Mucosa of descending colon (tissue), 3 donors: ENCODE results near the gene IQCN. TPM values are rescaled to one million over a fixed set of nuclear protein-coding genes. Genes with fewer than 3 reads are reported as not detected.

Experiments
- ATAC-seq: fragments of 200-7000 bp; cut with Tn5 transposase; one replicate; pipeline ENCODE4 v1.9.1; 2020; ENCODE audit warnings: mild to moderate bottlenecking, moderate library complexity
- DNase-seq, 3 donors: peaks; one replicate each; pipeline ENCODE4 v3.0.0-alpha.2; 2020
- H3K36me3 ChIP-seq: fragments of 200-600 bp; one replicate; pipeline ENCODE4 v1.8.0; 2021; ENCODE audit warnings: low read depth, mild to moderate bottlenecking
- H3K4me1 ChIP-seq: fragments of 200-600 bp; one replicate; pipeline ENCODE4 v1.8.0; 2021; ENCODE audit warnings: low read depth, mild to moderate bottlenecking
- H3K4me3 ChIP-seq: fragments of 200-600 bp; one replicate; pipeline ENCODE4 v1.8.0; 2021; ENCODE audit warnings: mild to moderate bottlenecking
- H3K9me3 ChIP-seq: fragments of 200-600 bp; one replicate; pipeline ENCODE4 v1.8.0; 2021; ENCODE audit warnings: mild to moderate bottlenecking
- intact Hi-C, 2 donors: fragments of 100-400 bp; cut with DNase I in 1 of 2; cut with micrococcal nuclease in 1 of 2; formaldehyde crosslinking; loops; one replicate each; pipeline versions ENCODE4 v1.11.0 to v1.11.1; 2022; cut with DNase I, micrococcal nuclease
- total RNA-seq, 3 donors: library from RNA; stranded (reverse); fragmentation: NEBNext Ultra II Directional in 2 of 3; extraction: Animal tissue kit (Norgen Biotek cat#: 25700) in 2 of 3; gene quantifications; one replicate each; pipeline versions ENCODE4 v1.2.1 to v1.2.4, GENCODE V29; 2021 to 2023
- TF ChIP-seq, protein P1 (sequence below): fragments of 200-600 bp; IDR thresholded peaks from one replicate; pipeline ENCODE4 v1.8.0; 2022; ENCODE audit warnings: antibody characterized with exemption, mild to moderate bottlenecking
- donor health status: DM: no; HTN: no; CAD: no; lungs with moderate emphysema.
- donor health status: DM: no; HTN: no; CAD: no.
- donor health status: DM: no; HTN: yes; CAD: no.

Gene IQCN
- total RNA-seq, 3 donors from 2014 or later = 4.4 to 10.6 (median 8.0) TPM

DNA sequence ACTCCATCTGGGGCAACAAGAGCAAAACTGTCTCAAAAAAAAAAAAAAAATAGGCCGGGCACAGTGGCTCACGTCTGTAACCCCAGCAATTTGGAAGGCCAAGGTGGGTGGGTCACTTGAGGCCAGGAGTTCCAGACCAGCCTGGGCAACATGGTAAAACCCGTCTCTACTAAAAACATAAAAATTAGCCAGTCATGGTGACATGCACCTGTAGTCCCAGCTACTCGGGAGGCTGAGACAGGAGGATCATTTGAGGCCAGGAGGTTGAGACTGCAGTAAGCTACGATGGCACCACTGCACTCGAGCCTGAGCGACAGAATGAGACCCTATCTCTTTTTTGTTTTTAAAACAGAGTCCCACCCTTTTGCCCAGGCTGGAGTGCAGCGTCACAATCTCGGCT is 3.9 kb downstream of the IQCN start:
- ATAC-seq = no peak
- intact Hi-C loops = no loop called here
- Histone ChIP-seq H3K4me1 (peaks cover 13% of the 10 kb centered on the region), H3K4me3 (no peak overlapping the region), H3K9me3 (no peaks in the 10 kb centered on the region), H3K36me3 (no peaks in the 10 kb centered on the region)
- DNase-seq = no peak
- TF ChIP-seq, protein P1, sequence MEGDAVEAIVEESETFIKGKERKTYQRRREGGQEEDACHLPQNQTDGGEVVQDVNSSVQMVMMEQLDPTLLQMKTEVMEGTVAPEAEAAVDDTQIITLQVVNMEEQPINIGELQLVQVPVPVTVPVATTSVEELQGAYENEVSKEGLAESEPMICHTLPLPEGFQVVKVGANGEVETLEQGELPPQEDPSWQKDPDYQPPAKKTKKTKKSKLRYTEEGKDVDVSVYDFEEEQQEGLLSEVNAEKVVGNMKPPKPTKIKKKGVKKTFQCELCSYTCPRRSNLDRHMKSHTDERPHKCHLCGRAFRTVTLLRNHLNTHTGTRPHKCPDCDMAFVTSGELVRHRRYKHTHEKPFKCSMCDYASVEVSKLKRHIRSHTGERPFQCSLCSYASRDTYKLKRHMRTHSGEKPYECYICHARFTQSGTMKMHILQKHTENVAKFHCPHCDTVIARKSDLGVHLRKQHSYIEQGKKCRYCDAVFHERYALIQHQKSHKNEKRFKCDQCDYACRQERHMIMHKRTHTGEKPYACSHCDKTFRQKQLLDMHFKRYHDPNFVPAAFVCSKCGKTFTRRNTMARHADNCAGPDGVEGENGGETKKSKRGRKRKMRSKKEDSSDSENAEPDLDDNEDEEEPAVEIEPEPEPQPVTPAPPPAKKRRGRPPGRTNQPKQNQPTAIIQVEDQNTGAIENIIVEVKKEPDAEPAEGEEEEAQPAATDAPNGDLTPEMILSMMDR = no peak

DNA sequence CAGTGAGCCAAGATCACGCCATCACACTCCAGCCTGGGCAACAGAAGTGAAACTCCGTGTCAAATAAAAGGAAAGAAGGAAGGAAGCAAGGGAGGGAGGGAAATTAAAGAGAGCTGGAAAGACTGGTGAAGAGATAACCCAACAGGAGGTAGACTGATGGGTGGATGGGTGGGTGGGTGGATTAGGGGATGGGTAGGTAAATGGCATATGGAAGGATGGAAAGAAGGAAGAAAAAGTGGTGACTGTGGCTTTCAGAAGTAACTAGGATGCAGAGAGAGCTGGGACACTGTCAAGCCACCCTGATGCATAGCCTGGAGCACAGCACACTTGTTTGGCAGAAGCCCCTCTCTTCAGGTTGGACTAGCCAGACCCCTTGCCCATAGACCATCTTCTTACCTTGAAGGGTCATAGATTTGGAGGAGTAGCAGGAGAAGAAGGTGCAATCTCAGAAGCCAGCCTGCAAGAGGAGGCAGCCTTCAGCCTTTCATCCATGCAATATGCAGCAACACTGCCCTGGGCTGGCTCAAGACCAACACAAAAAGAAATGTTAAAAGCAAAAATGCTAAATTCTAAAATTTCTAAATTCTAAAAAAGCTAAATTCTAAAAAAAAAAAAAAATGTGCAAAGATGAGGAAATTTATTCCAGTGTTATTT is 5.1 kb downstream of the IQCN start:
- ATAC-seq = no peak
- peaks cover 1% of the 10 kb centered on the region for H3K4me1 ChIP-seq
- no peak overlapping the region for H3K4me3 ChIP-seq
- TF ChIP-seq, protein P1 = no peak
- intact Hi-C loops = no loop called here
- H3K36me3 ChIP-seq = no peaks in the 10 kb centered on the region
- no peak for DNase-seq
- H3K9me3 ChIP-seq = no peaks in the 10 kb centered on the region

DNA sequence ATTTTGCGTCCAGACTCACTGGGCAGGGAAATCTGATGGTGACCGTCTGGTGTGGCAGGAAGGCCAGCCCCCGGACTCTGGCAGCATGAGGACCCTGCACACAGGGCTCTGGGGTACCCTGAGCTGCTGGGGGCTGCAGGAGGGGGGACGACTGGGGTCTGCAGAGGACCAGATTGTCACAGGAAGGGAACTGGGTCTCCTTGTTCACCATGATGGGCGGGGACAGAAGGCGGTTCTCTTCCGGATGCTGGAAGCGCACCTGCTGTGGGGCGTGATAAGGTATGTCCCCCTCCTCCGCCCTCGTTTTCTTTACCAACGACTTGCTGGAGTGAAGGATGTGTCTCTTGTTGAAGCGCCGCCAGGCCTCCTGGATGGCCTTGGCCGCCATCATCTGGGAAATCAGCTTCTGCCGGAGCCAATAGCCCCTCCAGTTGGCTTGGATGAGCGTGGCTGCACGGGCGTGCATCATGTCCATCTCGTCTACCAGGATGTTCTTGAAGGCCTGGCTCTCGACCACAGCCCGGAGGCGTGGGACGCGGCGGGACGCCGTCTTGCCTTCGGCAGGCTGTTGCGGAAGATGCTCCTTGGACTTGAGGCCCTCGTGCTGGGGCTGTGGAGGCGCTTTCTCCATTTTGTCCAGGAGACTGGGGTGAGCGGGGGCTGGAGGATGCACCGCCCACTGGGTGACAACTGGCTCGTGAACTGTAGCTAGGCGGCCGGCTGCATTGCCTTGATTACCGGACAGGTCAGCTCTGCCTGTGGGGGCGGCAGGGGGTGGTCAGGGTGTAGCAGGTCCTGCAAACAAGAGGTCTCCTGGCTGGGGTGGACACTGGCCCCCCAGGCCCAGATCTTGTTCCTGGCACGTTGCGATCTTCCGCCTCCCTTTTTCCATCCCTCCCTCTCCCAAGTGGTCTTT is 7.2 kb downstream of the IQCN start:
- TF ChIP-seq, protein P1 = no peak
- intact Hi-C loops = no loop called here
- no peak overlapping the region for H3K4me3 ChIP-seq
- no peaks in the 10 kb centered on the region for H3K4me1 ChIP-seq
- ATAC-seq (no peak), DNase-seq (no peak)
- no peaks in the 10 kb centered on the region for H3K9me3 ChIP-seq
- no peaks in the 10 kb centered on the region for H3K36me3 ChIP-seq

DNA sequence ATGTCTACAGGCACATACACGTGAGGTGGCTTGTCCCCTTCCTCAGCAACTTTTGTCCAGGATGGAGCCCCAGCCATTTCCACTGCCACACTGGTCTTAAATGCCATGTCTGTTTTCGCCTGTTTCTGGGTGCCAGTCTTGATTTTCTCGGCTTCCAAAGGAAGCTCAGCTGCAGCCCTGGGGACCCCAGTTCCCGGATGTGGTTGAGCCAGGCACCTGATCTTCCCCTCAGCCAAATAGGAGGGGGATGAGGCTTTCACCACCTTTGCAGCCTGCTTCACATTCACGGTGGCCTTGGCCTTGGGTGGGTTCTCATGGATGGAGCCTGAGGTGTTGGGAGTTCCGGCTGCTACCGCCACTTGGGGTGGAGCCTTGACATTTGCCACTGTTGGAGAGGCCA is 8.7 kb downstream of the IQCN start:
- intact Hi-C loops = no loop called here
- ATAC-seq = no peak
- Histone ChIP-seq H3K4me3 (no peak overlapping the region), H3K9me3 (no peaks in the 10 kb centered on the region), H3K36me3 (no peaks in the 10 kb centered on the region), H3K4me1 (no peaks in the 10 kb centered on the region)
- no peak for DNase-seq
- TF ChIP-seq, protein P1 = no peak

DNA sequence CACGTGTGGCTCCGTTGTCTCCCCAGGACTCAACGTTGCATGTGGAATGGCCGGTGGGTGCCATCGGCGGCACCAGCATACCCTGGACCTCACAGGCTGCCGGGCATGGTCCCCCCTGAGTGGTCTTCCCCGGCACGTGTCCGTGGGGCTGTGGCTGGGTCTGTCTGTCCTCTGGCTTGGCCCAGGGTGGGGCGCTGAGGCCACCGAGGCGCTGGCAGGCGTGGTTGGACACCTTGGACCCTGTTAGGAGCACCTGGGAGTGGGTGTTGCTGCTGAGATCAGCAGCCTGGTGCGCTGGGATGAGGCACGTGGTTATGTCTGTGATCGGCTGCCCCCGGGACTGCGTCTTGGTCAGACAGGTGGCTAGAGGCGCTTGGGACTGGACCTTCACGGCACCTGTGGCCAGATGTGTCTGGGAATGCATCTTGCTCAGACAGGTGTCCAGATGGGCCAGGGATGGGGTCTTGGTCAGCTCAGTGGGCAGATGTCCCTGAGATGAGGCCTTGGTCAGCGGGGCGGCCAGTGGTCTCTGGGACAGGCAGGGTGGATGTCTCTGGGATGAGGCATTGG is 9.2 kb downstream of the IQCN start:
- H3K9me3 ChIP-seq = no peaks in the 10 kb centered on the region
- intact Hi-C loops = no loop called here
- TF ChIP-seq, protein P1 = no peak
- no peak overlapping the region for H3K4me3 ChIP-seq
- DNase-seq (no peak), ATAC-seq (no peak)
- no peaks in the 10 kb centered on the region for H3K36me3 ChIP-seq
- H3K4me1 ChIP-seq = no peaks in the 10 kb centered on the region
